NCI-H2107 treated with DMSO at 0.1 percent for 48 hours (cell line): ENCODE measurements around the gene CTU1.

Experiments used
- DNase-seq: peaks from one replicate; lab custom pipeline; 2025; ENCODE audit not compliant: unreplicated experiment; lab: John Stamatoyannopoulos, UW

The CTU1 gene

DNA sequence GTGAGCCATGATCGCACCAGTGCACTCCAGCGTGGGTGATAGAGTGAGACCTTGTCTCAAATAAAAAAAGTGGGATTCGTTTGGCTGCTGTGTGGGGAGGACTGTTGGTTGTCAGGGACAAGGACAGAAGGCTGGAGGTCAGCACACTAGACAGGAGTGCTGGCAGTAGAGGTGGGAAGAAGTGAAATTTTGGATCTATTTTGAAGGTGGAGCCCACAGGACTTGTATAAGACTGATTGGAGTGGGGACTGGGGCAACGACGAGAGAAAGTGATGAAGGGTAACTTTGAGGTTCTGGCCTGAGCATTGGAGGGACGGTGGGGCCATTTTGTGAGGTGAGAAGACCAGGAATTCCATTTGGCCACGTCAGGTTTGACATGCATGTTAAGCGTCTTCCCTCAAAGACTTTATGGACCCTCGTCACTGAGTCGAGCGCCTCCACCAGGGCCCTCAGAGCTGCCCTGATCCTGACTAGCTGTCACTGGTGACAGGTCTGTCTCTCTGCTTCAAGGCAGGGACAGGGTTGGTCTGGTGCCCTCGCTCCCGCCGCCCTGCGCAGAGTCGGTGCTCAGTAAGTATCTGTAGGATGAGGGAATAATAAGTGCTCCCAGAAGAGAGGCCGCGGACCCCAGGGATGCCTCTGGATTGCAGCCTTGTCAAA is 673 bp downstream of the CTU1 start:
- DNase-seq: no peak

DNA sequence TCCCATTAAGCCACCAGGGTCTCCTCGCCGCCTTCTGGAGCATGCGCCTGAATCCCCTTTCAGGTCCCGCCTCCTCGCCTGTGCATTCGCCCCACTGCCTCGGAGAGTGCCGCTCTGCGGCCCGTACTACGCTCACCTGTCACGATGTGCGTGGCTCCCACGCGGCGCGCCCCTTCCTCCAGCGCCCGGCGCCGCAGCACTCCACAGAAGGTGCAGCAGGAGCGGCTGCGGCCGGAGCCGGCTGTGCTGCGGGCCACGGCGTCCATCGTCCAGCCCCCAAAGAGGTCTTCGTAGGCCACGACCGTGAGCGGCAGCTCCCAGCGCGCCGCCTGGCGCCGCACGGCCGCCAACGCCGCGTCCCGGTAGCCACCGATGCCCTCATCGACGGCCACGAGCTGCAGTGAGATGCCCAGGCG is 4.3 kb downstream of the CTU1 start:
- DNase-seq: no peak

- DNase-seq: no peak
These were observed 5.2 kb downstream of the CTU1 start for GRCh38 chr19:51102991-51103390.

DNA sequence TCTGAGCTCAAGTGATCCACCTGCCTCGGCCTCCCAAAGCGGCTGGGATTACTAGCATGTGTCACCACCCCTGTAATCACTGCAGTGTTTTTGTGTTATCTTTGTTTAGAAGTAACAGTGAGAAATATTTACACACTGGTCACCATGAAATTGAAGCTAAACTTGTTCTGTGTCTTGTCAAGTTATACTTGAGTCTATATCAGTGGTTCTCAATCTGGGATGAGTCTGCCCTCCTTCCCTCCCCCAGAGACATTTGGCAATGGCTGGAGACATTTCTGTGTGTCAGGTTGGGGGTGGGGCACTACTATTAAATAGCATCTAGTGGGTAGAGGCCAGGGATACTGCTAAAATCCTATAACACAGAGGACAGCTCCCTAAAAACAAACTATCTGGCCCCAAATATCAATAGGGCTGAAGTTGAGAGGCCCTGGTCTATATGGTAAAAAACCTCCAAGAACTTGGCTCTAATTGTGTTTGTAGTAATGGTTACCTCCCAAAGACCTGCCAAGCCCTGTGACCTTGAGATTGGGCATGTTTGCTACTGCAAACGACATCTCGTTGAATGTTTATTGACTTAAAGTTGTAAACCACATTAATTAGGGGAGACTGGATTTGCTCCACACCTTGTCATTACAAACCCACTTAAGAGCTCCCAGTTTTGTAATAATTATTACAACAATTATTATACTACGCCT is 6.9 kb downstream of the CTU1 start:
- DNase-seq: no peak

DNA sequence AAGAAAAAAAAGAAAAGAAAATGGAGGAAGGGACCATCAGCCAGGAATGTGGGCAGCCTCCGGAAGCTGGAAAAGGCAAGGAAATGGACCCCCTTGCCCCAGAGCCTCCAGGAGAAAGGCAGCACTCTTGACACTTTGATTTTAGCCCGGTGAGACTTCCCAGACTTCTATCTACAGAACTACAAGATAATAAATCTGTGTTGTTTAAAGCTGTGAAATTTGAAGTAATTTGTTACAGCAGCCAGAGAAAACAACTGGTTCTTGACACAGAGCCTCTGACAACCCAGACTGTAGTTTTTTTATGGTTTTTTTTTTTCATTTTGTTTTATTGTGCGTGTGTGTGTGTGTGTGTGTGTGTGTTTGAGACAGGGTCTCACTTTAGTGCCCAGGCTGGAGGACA is 7.6 kb downstream of the CTU1 start:
- DNase-seq: no peak

- no peak for DNase-seq
These were observed 9.2 kb downstream of the CTU1 start for GRCh38 chr19:51099047-51099382.

DNA sequence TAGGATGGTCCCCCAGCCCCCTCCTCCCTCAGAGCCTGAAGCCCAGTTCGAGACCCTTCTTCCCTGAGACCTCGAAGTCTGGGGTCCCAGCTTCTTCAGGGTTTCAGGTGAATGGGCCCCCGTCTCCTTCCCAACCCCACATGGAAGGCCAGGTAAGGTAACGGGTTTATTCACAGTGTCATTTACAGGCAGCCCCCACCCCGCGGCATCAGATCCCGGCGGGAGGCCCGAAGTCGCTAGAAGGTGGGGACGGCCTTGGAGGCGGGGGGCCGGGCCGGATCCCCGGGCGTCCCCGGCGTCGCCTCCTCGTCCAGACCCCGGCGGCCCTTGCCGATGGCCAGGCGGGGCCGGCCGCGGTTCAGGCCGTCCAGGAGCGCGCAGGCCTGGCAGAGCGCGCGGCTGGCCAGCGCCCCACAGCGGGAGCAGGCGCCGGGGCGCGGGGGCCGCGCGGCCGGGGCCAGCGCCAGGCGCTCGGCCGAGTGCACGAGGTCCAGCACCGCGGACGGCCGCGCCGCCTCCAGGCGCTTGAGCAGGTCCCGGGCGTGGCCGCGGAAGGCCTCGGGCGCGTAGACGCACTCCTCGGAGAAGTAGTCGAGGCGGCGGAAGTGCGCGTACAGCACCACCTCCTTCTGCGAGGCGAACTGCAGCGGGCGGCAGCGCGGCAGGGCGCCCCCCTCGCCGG is 9.7 kb downstream of the CTU1 start:
- no peak for DNase-seq

DNA sequence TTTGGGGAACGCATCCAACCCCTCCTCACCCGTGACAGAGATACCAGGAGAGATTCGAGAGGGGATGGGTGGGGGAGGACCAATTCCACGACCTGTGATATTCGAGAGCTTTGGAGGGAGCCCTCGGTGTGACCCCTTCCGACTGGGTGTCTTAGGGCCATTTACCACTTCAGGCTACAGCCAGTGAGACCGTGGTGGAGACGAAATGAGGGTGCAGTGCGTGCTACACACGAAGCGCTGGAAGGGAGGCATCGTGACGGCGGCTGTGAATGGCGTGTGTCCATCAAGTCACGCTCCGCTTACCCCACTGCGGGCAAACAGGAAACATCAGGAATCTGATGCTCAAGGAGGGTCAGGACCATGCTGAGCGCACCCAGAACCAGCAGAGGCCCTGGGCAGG is 10.4 kb downstream of the CTU1 start:
- no peak for DNase-seq

DNA sequence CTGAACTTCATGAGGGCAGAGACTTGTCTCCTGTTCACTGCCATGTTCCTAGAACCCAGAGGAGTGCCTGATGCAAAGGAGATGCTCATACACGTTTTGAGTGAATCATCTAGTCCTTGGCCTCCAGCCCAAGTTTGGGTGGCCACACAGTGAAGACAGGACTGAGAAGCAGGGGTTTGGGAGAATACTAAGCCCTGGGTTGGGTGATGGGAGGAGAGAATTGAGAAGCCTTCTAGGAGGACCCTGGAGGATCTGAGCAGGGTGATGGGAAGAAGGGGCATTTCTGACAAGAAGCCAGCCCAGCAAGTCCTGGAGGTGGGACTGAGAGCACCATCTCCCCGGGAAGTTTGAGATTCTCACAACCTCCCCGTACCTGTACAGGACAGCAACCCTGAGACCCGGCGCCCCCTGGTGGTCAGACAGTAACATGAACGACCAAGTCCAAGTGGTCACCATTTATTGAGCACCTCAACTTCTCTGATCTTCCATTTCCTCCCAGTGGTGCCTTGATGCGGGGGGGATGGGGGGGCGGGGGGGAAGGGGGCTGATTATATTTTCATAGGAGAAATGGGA is 11.0 kb downstream of the CTU1 start:
- DNase-seq: peak; percentile 39

- peak; percentile 29 for DNase-seq
These were observed 11.6 kb downstream of the CTU1 start for GRCh38 chr19:51096473-51097165.

GRCh38 chr19:51094696-51095279 is 13.4 kb downstream of the CTU1 start:
- DNase-seq: no peak

DNA sequence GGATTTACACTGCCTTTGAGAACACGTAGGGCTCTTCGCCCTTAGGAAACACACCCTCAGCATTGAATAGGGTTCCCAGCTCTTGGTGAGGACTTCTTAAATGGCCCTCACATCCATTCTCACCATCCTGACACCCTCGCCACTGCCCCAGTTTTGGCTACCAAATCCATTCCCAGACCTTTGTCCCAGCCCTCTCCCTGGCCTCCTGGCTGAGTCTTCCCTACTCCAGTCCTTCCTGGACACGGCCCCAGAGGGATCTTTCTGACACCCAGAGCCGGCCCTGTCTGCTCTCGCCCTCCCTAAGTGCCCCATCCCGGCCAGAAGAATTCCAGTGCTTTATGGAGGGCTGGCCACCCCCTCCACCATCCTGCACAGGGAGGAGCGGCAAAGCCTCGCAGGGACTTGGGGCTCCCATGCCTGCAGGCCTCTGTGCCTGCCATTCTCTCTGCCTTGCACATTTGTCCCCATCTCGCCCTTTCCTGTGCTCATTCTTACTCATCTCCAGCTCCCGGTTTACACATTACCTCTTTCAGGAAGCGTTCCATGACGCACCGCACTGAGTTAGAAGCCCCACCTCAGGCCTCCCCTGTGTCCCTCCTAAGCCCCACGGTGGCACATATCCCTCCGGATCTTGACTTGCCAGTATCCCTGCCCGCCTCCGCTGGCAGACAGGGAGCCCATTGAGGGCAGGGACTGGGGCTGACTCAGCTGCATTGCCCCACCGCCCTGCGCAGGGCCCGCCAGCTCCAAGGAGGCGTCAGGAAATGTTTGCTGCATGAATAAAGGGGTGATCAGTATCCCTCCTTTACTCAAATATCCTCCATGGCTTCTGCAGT is 14.5 kb downstream of the CTU1 start:
- DNase-seq: no peak

DNA sequence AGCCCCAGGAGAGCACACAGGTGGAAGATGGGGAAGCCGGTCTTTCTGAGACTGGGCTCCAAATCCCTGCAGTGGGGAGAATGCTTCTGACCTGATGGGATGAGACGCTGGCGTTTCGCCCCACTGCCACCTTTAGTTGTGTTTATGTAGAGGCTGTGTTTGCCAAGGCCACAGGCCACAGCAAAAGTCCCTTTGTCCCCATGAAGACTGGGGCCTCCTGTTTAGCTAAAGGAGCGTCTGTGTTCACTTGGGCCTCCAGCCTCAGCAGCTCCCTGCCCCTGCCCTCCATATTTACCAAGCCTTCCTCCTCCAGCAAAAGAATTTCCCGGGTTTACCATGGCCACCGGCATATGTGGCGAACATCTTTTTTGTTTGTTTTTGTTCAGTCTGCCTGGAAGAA is 15.1 kb downstream of the CTU1 start:
- no peak for DNase-seq

DNA sequence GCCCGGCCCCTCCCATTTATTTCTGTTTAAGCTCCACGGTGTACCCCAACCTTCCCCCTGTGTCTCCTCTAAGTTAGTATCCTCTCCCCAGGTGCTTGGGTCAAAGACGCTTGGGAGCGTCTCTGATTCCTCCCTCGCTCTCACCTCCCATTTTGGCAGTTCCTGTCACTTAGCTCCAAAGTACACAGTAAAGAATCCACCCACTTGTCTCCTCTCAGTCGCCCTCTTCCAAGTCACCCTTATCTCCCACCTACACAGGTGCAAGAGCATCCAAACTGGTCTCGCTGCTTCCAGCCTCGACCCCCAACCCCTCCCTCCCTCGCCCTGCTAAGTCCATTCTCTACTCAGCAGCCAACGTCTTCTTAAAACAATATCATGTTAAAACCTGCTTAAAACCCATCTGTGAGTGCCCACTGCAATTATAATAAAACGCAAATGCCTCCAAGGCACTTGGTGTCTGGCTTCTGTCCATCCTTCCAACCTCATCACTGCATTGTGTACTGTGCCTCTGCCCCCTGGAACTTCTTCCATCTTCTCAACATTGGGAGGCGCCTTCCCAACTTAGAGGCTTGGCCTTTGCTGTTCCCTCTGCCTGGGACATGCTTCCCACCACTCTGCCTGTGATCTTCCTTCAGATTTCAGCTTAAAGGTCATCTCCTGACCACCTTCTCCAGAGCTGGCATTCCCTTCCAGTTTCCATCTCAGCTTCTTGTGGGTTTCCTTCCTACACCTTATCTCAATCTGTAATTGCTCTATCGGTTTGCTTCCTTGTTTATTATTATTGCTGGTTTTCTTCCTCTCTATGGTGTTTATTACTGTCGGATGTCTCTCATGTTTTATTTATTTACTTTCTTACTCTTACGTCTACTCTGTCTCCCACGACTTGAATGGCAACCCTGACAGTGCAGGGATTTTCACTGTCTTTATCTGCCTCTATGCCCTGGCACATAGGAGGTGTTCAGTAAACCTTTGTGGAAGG is 16.0 kb downstream of the CTU1 start:
- no peak for DNase-seq

DNA sequence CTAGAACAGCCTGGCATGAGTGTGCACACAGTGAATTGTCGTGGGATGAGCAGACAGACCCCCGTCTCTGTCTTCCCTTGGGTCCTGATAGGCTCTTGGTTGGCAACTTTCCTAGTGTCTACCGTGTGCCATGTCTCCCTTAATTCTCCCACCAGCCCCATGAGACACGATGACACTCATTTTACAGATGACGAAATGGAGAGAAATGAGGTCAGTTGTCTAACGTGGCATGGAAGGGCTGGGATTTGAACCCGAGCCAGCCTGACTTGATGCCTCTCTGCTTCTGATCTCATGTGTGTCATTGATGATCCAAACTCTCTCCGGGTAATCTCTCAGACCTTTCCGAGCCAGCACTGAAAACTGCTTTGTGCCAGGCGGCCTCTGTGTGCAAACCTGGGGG is 17.1 kb downstream of the CTU1 start:
- DNase-seq: no peak

DNA sequence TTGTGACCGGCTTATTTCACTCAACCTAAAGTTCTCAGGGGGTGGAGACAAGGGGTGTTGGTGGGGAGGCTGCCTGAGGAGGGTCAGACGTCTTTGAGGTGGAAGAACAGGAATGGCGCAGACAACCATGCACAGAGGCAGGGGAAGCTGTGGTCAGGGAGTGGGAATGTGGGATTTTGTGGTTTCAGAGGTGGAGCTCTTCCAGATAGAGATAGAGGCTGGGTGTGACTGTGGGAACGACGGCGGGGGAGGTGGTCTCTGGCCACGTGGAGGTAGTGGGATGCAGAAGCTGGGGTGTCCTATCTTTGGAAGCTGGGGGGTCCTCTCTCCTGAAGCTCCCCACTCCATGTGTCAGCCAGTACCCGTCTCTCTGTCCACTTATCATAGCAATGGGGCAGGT is 17.7 kb downstream of the CTU1 start:
- no peak for DNase-seq

DNA sequence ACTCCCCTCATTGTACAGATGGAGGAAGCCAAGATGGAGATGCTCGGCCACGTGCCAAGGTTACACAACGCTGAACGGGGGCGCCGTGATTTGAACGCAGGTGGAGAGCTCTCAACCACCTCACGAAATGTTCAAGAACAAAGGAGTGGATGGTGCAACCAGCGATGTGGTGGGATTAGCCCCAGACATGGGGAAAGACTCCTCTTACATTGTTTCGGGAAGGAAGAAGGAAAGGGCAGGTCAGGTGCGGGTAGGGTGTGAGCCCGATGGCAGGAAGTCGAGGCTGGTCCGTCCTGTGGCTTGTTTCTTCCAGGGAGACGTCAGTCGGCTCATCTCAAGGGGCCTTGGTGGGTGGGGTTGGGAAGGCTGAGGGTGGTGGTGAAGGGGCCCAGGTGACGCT is 18.4 kb downstream of the CTU1 start:
- no peak for DNase-seq

DNA sequence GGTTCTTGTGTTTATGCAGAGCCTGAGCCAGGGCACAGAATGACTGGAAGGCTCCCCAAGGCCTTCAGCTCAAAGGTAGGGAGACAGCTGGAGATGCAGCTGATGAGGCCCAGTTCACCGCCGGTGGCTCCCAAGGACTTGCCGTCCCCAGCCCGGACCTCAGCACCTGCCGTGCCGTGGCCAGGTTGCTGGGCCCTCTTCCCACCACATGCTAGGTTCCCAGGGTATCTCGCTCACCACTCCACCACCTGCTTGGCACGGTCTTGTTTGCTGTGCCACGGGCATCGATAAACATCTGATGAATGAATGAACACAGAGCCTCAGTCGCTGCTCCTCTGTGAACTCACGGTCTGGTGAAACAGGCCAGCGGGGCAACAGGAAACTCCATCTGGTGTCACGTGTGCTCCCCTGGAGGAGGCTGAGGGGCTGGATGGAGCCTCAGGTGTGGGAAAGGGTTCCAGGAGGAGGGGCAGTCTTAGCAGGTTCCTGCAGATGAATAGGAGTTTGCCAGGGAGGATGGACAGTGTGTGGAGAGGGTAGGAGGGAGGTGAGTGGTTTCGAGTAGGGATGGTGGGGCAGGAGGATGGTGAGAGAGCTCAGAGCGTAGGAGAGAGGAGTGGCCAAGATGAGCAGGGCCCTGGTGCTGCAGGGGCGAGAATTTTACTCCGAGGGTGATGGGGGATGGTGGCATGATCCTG is 21.9 kb downstream of the CTU1 start:
- peak; percentile 29 for DNase-seq

DNA sequence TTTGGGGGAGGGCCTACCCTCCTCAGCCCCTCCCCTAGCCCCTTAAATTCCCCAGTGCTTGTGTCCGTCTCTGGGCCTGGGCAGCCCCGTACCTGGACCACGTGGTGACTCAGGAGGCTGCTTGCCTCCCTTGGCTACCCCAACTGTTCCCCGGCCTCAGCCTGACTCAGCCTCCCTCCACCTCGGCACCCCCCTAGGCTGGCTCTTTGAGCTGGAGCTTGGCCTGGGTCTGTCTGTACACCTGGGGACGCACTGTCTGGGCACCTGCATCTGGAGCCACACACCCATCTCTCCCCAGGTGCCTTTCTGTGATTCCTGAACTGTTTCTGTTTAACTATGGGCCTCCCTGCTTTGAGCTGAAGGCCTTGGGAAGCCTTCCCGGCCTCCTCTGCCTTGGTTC is 23.7 kb downstream of the CTU1 start:
- DNase-seq: no peak
